Measurements from ENCODE around the gene PITPNM3. TPM values are rescaled to one million over a fixed set of nuclear protein-coding genes. Genes with fewer than 3 reads are reported as not detected.

Gene PITPNM3
- total and polyA plus RNA-seq, 2 experiments from 2014 or later: 0.77 to 6.5 TPM

- Histone ChIP-seq H3K36me3 (no peaks in the 10 kb centered on the region), H3K9me3 (ENCODE audit: low read depth) (no peaks in the 10 kb centered on the region), H3K4me3 (no peak overlapping the region), H3K4me1 (ENCODE audit: low read depth) (no peaks in the 10 kb centered on the region), H3K27me3 (no peaks in the 10 kb centered on the region), H3K27ac (no peak overlapping the region)
- TF ChIP-seq, protein P1, sequence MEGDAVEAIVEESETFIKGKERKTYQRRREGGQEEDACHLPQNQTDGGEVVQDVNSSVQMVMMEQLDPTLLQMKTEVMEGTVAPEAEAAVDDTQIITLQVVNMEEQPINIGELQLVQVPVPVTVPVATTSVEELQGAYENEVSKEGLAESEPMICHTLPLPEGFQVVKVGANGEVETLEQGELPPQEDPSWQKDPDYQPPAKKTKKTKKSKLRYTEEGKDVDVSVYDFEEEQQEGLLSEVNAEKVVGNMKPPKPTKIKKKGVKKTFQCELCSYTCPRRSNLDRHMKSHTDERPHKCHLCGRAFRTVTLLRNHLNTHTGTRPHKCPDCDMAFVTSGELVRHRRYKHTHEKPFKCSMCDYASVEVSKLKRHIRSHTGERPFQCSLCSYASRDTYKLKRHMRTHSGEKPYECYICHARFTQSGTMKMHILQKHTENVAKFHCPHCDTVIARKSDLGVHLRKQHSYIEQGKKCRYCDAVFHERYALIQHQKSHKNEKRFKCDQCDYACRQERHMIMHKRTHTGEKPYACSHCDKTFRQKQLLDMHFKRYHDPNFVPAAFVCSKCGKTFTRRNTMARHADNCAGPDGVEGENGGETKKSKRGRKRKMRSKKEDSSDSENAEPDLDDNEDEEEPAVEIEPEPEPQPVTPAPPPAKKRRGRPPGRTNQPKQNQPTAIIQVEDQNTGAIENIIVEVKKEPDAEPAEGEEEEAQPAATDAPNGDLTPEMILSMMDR (IDR thresholded peaks at IDR 0.05; ENCODE audit: low read depth, low read length): no peak
- DNase-seq (ENCODE audit: low read depth in 1 of 2, low spot score in 1 of 2): no peak
These were observed 31.2 kb downstream of the PITPNM3 start for GRCh38 chr17:6525141-6525540.

GRCh38 chr17:6524520-6524919 lies 31.8 kb downstream of the PITPNM3 start:
- Histone ChIP-seq H3K4me3 (no peak overlapping the region), H3K27me3 (no peaks in the 10 kb centered on the region), H3K27ac (no peak overlapping the region), H3K4me1 (ENCODE audit: low read depth) (no peaks in the 10 kb centered on the region), H3K9me3 (ENCODE audit: low read depth) (no peaks in the 10 kb centered on the region), H3K36me3 (no peaks in the 10 kb centered on the region)
- no peak for DNase-seq (ENCODE audit: low read depth in 1 of 2, low spot score in 1 of 2)
- TF ChIP-seq, protein P1 (IDR thresholded peaks at IDR 0.05; ENCODE audit: low read depth, low read length): no peak

DNA sequence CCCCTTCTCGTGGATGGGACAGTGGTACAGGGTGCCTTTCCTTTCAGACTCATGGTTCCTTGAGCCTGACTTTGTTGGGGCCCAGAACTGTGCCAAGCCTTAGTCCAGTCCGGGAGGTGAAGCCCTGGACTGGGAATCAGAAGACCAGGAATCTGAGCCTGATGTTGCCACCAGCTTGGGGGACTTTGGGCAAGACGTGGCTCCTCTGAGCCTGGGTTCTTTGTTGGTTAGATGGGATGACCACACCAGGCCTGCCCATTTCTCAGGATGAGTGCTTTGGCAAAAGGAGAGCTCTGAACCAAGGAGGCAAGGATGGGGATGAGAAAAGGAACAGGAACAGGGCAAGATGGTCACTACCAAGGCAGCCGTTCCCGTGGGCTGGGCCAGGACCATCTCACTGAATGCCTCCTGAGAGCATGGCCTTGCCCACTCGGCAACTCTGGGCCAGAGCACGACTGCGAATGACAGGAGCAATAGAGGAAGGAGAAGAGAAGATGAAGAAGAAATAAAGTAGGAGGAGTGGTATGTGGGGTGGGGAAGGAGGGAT lies 32.5 kb downstream of the PITPNM3 start:
- TF ChIP-seq, protein P1 (IDR thresholded peaks at IDR 0.05; ENCODE audit: low read depth, low read length): no peak
- Histone ChIP-seq H3K36me3 (no peaks in the 10 kb centered on the region), H3K9me3 (ENCODE audit: low read depth) (no peaks in the 10 kb centered on the region), H3K27me3 (no peaks in the 10 kb centered on the region), H3K4me3 (no peak overlapping the region), H3K27ac (no peak overlapping the region), H3K4me1 (ENCODE audit: low read depth) (no peaks in the 10 kb centered on the region)
- no peak for DNase-seq (ENCODE audit: low read depth in 1 of 2, low spot score in 1 of 2)

DNA sequence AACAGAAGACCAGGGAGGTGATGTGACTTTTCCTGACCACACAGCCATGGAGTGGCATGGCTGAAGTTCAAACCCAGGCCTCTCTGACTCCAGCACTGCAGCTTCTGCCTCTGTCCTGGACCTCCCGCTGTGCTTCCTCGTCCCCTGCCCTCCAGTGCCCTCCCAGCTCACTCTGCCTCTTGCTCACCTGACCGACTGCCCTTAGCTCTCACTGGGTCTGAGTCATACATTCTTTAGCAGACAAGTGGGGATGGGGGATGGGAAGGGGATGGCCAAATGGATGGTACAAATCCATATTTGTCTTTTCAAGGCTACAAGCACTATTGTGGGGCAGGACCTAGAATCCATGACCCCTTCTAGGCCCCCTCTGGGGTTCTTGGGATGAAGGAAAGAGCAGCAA lies 33.0 kb downstream of the PITPNM3 start:
- Histone ChIP-seq H3K36me3 (no peaks in the 10 kb centered on the region), H3K27ac (no peak overlapping the region), H3K27me3 (no peaks in the 10 kb centered on the region), H3K4me3 (no peak overlapping the region), H3K4me1 (ENCODE audit: low read depth) (no peaks in the 10 kb centered on the region), H3K9me3 (ENCODE audit: low read depth) (no peaks in the 10 kb centered on the region)
- TF ChIP-seq, protein P1 (IDR thresholded peaks at IDR 0.05; ENCODE audit: low read depth, low read length): no peak
- DNase-seq (ENCODE audit: low read depth in 1 of 2, low spot score in 1 of 2): peak in 1 of 2 donors; percentile 21

DNA sequence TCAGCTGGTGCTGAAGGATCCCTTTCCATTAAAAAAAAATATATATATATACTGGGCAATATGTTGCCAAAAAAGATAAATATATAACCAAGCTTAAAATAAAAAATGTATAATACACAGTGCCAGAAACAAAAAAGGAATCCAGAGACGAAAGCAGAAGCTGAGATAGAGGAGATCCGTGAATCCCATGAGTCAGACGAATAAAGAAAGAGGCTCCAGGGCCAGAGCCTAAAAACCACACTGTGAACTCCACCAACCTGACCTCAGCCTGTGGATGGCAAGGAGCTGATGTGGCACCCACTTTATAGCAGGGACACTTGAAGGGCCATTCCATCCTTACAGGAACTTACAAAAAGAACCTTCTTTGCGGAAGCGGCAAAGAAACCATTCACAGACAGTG lies 34.8 kb downstream of the PITPNM3 start:
- Histone ChIP-seq H3K27me3 (no peaks in the 10 kb centered on the region), H3K9me3 (ENCODE audit: low read depth) (no peaks in the 10 kb centered on the region), H3K4me1 (ENCODE audit: low read depth) (no peaks in the 10 kb centered on the region), H3K36me3 (no peaks in the 10 kb centered on the region), H3K27ac (no peak overlapping the region), H3K4me3 (no peak overlapping the region)
- TF ChIP-seq, protein P1 (IDR thresholded peaks at IDR 0.05; ENCODE audit: low read depth, low read length): no peak
- no peak for DNase-seq (ENCODE audit: low read depth in 1 of 2, low spot score in 1 of 2)

All from cardiac muscle cell (in vitro differentiated cells and primary cell).